ENCODE measurements around the gene FAM227B.

DNA sequence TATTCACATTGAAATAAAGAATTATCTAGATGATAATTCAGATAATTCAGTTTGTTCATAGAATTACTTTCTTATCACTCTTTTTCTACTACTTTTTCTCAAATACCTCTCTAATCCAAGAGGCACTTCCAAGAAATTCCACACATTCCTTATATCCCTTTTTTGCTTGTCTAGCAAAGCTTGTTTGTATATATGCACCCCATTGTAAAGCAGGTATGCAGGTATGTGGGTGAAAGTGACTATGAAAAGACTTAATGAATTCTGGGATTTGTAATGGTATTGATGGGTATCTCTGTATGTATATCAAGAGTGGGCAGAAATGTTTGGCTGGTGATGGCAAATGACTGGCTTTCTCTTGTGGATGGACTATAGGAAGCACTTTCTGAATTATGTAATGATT, 291.7 kb downstream of the FAM227B start:
- TF ChIP-seq POLR2A (IDR thresholded peaks at IDR 0.05; ENCODE audit: low read depth, low read length) (no peak), POLR2AphosphoS5 (IDR thresholded peaks at IDR 0.05; ENCODE audit: low read depth, low read length) (no peak)

All from GM12891 (cell line).